HG03520 (cell line): ENCODE results near the gene ATP6V0E1.

Experiments
- ATAC-seq: cut with Tn5 transposase; IDR thresholded peaks from one replicate; pipeline ENCODE4 v1.9.1; 2021; ENCODE audit warnings: mild to moderate bottlenecking, moderate library complexity; ENCODE audit not compliant: unreplicated experiment

Gene ATP6V0E1

DNA sequence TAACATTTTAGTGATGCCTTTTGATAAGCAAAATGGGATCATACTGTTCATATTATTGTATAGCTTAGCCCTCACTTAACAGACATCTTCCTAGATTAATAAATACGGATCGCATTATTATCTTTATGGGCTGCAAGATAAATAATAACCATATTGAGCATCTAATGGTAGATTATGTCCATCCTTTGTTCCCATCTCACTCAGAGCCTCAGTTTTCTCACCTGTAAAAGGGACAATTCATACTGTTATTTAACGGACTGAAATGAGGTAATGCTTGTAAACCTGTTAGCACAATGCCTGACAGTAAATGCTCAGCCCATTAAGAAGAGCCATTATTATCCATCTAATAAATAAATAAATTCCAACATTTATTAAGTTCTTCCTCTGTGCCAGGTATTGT lies 27.3 kb upstream of the ATP6V0E1 start:
- no peak for ATAC-seq

- no peak for ATAC-seq
Observed at GRCh38 chr5:172956936-172957335, 26.6 kb upstream of the ATP6V0E1 start.

- no peak for ATAC-seq
Observed at GRCh38 chr5:172957458-172957857, 26.1 kb upstream of the ATP6V0E1 start.

DNA sequence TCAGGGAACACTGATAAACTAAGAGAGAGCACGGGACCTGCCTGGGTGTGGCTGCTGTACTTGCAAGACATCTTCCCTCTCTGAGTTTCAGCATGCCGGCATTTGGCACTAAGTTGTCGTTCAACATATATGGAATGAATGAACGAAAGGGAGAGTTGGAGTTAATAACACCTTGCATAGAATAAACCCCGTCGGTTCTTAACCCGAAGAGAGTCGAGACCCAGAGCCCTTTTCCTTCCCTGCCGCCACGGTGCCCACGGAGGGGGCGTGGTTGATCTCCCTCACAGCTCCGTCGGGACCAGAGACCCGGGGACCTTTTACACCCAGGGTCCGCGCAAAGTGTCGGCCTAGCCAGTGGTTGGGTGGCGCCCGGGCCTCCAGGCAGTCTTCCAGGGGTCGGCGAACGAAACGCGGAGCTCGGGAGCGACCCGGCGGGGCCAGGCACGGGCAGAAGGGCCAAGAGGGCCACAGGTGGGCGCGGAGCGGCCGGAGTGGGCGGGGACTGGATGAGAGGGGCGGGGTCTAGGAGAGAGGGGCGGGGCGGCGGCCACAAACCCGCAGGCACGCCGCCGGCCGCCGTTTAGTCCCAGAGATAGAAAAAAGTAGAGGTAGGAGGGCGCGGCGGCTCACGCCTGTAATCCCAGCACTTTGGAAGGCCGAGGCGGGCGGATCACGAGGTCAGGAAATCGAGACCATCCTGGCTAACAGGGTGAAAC lies 25.1 kb upstream of the ATP6V0E1 start:
- peak; percentile 42 for ATAC-seq

GRCh38 chr5:172959824-172960799 lies 23.5 kb upstream of the ATP6V0E1 start:
- no peak for ATAC-seq

- ATAC-seq, result no peak
Observed at GRCh38 chr5:172969921-172970320, 13.7 kb upstream of the ATP6V0E1 start.

GRCh38 chr5:172971482-172971881 lies 12.1 kb upstream of the ATP6V0E1 start:
- no peak for ATAC-seq

- ATAC-seq, result no peak
Observed at GRCh38 chr5:172972552-172972951, 11.0 kb upstream of the ATP6V0E1 start.

- ATAC-seq, result no peak
Observed at GRCh38 chr5:172973127-172973916, 10.2 kb upstream of the ATP6V0E1 start.

- no peak for ATAC-seq
Observed at GRCh38 chr5:172973931-172974330, 9.6 kb upstream of the ATP6V0E1 start.

GRCh38 chr5:172975289-172975688 lies 8.3 kb upstream of the ATP6V0E1 start:
- no peak for ATAC-seq

DNA sequence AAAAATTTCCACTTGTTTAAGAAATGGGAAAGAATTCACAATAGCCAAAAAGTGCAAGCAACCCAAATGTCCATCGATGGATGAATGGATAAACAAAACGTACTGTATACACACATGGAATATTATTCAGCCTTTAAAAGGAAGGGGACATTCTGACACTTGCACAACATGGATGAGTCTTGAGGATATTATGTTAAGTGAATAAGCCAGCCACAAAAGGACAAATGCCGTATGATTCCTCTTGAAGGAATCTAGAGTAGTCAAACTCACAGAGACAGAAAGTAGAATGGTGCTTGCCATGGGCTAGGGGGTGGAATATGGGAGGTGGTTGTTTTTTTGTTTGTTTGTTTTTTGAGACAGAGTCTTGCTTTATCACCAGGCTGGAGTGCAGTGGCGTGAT lies 3.8 kb upstream of the ATP6V0E1 start:
- ATAC-seq, result no peak

GRCh38 chr5:172981931-172982330 lies 1.6 kb upstream of the ATP6V0E1 start:
- no peak for ATAC-seq

DNA sequence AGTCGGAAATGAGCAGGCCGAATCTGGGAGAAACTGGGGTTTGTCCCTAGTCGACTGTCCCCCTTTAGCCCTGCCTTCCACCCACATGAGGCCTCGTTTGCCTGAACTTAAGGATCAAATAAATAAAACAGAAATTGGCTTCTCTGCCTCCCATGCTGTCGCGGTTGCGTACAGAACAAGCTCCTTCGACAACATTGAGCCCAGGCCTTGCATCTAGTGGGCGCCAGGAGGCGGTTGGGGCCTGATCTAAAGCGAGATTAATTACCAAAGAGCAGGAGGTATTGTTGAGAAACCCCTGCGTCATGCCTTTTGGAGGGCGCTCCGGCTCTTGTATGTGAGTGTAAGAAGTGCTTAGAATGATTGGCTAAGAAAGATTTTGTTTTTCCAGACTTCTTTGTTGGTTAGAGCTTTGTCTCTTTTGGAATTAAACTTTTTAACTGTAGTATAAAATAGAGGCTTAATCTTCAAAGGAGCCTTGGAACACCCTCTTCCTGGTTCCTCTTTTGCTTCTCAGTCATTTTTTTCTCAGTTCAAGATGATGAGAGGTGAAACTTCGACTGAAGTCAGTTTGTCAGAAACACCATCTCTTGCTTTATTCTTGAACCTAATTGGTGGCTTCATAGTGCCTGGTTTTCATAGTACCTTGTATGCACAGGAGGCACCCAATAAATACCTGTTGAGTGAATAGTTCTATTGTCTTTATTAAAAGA lies 828 bp downstream of the ATP6V0E1 start:
- peak; percentile 64 for ATAC-seq

GRCh38 chr5:172985596-172985995 lies 2.0 kb downstream of the ATP6V0E1 start:
- ATAC-seq, result no peak

DNA sequence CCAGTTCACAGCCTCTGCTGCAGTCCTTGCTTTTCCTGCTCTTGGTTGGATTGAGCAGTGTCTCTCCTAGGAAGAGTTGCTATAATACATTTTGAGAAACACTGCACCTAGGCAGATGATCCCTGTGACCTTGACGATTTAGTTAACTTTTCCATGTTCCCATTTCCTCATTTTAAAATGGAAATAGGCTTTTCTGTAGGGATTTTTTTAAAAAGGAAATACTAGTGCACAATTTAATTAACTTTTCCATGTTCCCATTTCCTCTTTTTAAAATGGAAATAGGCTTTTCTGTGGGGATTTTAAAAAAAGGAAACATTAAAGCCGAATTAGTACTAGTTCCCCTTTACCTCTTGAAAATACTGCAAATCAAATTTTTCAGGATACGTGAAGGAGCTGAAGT lies 4.7 kb downstream of the ATP6V0E1 start:
- ATAC-seq, result no peak

DNA sequence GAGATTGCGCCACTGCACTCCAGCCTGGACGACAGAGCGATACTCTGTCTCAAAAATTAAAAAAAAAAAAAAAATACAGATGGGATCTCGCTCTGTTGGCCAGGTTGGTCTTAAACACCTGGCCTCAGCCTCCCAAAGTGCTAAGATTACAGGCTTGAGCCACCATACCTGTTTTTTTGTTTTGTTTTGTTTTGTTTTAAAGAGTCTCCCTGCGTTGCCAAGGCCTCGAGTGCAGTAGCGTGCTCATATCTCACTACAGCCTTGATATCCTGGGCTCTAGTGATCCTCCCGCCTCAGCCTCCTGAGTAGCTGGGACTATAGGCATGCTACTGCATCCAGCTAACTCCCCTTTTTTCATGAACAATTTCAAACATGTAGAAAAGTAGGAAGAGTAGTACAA lies 7.2 kb downstream of the ATP6V0E1 start:
- no peak for ATAC-seq

DNA sequence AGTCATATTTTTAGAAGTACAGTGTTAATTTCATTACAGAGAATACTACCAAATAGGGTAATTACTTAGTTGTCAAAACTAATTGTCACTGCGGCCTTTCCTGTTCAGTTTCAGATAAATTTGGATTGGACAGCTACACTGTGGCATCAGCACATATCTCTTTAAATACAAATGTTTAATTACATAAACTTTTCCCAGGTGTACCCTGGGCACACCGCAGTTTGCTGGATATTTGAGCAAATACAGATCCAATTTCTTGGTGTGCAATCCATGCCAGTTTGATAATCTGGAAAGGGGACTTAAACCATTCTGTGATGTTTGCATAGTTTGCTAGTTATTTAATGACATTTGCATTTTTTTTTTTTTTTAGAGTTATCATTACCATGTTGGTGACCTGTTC lies 10.8 kb downstream of the ATP6V0E1 start:
- no peak for ATAC-seq

GRCh38 chr5:172999372-172999973 lies 15.9 kb downstream of the ATP6V0E1 start:
- no peak for ATAC-seq

GRCh38 chr5:172999974-173000373 lies 16.4 kb downstream of the ATP6V0E1 start:
- ATAC-seq, result no peak
